ENCODE data around the gene EHBP1.
A peak's percentile ranks its signal among the peaks of the same experiment; 100 is the strongest.

Gene EHBP1

GRCh38 chr2:63029058-63029457 is 323.5 kb downstream of the EHBP1 start:
- FAIRE-seq = no peak

GRCh38 chr2:63034526-63034925 is 329.0 kb downstream of the EHBP1 start:
- no peak for FAIRE-seq

- peak; percentile 40 for FAIRE-seq
These were observed 329.7 kb downstream of the EHBP1 start for GRCh38 chr2:63035169-63035568.

GRCh38 chr2:63035660-63036059 is 330.1 kb downstream of the EHBP1 start:
- no peak for FAIRE-seq

- peak; percentile 48 for FAIRE-seq
These were observed 332.5 kb downstream of the EHBP1 start for GRCh38 chr2:63038034-63038433.

GRCh38 chr2:63040586-63040985 is 335.1 kb downstream of the EHBP1 start:
- FAIRE-seq = no peak

GRCh38 chr2:63041592-63041991 is 336.1 kb downstream of the EHBP1 start:
- FAIRE-seq = no peak

- FAIRE-seq = no peak
These were observed 339.1 kb downstream of the EHBP1 start for GRCh38 chr2:63044362-63045327.

- FAIRE-seq = no peak
These were observed 341.0 kb downstream of the EHBP1 start for GRCh38 chr2:63046552-63046951.

GRCh38 chr2:63046961-63047320 is 341.4 kb downstream of the EHBP1 start:
- FAIRE-seq = no peak

- no peak for FAIRE-seq
These were observed 342.1 kb downstream of the EHBP1 start for GRCh38 chr2:63047321-63048279.

- FAIRE-seq = no peak
These were observed 343.1 kb downstream of the EHBP1 start for GRCh38 chr2:63048367-63049171.

- no peak for FAIRE-seq
These were observed 343.9 kb downstream of the EHBP1 start for GRCh38 chr2:63049211-63049969.

- FAIRE-seq = no peak
These were observed 344.4 kb downstream of the EHBP1 start for GRCh38 chr2:63049970-63050333.

- FAIRE-seq = no peak
These were observed 345.0 kb downstream of the EHBP1 start, which contains the start of gene OTX1 for GRCh38 chr2:63050334-63051041. Gene OTX1 (plus strand): TSS chr2:63050830. CDS start chr2:63052991, 2,161 bp downstream.

GRCh38 chr2:63051042-63051794 is 345.7 kb downstream of the EHBP1 start:
- FAIRE-seq = no peak

- no peak for FAIRE-seq
These were observed 346.4 kb downstream of the EHBP1 start for GRCh38 chr2:63051795-63052333.

- no peak for FAIRE-seq
These were observed 347.0 kb downstream of the EHBP1 start for GRCh38 chr2:63052411-63053080.

GRCh38 chr2:63053081-63053888 is 347.8 kb downstream of the EHBP1 start:
- no peak for FAIRE-seq
